HG02870 (cell line): Measurements from ENCODE around the gene RAB35.

Experiments used
- ATAC-seq: cut with Tn5 transposase; IDR thresholded peaks from one replicate; pipeline ENCODE4 v1.9.1; 2021; ENCODE audit warnings: mild to moderate bottlenecking, moderate library complexity; ENCODE audit not compliant: unreplicated experiment

Gene RAB35

DNA sequence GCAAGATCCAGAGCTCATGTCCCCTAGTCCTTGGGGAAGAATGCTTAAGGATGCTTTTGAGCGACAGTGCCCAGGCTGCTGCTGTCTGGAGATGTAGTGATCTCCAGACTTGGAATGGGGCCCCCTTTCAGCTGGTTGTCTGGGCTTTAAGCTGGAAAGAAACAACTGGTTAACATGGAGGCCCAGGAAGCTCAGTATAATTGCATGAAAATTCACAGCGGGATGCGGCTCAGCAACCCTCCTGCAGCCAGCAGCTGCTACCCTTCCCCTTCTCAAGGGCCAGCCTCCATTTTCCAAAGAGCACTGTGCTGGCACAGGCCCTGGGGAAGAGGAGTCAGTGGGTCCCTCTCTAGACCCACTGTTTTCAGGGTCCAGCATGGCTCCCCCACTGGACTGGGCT lies 26.3 kb downstream of the RAB35 start:
- no peak for ATAC-seq

DNA sequence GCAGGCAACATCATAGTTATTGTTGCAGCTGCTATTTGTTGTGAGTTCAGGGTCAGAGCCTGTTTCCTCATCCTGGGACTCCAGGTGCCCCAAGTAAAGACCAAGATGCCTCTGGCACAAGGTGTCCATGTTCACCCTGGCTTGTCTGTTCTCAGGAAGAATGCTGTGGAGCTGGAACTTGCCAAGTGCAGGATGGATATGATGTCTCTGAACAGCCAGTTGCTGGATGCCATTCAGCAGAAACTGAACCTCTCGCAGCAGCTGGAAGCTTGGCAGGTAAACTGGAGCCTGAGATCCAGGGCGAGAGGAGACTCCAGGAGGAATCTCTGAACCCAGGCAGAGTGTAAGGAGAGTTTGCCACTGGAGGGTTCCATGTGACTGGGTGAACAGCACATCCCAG lies 26.8 kb downstream of the RAB35 start:
- no peak for ATAC-seq

DNA sequence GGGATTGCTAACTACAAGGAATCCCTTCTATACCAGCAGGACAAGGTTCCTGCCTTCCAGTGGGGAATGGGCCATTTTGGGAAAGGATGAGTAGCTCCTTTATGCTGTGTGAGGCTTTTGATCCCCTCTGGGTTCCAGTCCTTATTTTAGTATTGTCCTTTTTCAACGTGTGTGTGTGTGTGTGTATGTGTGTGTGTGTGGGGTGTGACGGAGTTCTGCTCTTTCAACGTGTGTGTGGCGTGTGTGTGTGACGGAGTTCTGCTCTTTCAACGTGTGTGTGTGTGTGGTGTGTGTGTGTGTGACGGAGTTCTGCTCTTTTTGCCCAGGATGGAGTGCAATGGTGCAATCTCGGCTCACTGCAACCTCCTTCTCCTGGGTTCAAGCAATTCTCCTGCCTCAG lies 27.4 kb downstream of the RAB35 start:
- ATAC-seq = no peak

DNA sequence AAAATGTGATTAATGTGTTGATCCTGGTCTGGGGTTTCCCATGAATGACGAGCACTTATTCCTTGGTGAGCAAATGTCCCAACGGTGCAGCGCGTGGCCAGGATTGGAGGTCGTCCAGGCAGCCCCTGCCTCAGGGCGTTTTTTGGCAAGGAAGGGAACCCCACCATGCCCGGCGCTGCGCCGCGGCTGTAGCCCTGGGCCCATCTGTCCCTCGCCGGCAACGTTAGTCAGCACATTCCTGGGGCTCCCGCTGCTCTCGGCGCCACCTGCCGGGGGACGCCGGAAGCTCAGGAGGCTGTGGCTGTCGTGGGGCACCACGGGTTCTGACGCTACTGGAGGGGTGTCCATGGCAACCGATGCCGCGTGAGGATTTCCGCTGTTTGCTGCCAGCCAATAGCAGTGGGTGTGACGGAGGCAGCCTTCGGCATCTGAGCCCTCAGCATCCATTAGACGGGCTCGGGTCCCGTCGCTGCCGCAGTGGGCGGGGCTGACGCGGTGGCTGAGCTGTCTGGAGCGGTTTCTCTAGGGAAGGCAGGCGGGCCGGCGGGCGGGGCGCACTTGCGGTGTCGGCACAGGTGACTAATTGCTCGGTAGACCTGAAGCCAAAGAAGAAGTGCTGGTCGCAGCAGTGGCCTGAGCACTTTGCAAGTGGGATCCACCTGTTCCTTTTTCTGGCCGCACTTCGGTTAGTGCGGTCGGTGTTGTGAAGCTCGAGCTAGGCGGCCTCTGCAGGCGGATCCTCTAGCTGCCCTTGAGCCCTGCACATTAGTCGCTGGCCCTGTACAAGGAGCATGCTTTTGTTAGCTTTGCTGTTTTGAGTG lies 29.5 kb downstream of the RAB35 start:
- ATAC-seq = peak; percentile 97

DNA sequence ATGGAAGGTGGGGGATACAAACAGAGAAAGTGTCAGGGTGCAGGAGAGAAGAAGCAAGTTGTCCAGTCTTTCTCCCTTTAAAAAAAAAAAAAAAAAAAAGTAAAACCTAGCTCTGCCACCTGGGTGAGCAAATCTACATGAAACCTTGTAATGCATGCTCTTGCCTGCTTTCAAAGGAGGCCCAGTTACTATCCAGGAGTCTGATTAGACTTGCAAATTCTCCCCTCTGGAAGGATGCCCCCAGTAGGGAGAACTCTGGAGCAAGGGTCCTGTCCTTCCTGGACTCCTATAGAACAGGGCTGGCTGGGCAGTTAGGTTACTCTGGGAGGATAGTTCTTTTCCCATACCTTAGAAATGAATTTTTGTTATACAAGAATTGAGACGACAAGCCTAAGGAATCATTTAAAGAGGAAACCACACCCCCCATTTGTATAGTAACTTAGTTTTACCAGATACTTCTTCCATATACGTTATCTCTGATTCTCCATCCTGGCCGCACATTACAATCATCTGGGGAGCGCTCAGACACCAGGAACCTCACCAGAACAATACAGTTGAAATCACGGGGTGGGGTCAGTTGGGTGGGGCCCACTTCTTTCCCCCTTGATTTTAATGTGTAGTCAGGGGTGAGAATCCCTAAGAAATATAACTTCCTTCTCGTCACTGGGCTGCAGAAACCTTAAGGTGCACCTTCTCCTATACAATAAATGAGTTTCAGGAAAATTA lies 30.5 kb downstream of the RAB35 start:
- ATAC-seq = no peak

DNA sequence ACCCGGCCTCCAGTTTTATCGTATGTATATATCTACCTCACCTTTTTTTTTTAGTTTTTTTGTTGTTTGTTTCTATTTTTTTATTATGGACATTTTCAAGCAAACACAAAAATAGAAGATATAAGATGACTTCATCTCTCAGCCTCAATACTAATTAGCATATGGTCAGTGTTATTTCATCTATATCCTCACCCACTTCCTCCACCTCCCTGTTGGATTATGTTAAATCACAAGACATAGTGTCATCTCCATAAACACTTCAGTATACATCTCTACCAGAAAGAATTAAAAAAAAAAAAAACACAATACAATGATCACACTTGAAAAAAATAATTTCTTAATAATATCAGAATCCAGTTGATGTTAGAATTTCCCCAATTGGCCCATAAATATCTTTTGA lies 34.9 kb downstream of the RAB35 start:
- ATAC-seq = no peak

DNA sequence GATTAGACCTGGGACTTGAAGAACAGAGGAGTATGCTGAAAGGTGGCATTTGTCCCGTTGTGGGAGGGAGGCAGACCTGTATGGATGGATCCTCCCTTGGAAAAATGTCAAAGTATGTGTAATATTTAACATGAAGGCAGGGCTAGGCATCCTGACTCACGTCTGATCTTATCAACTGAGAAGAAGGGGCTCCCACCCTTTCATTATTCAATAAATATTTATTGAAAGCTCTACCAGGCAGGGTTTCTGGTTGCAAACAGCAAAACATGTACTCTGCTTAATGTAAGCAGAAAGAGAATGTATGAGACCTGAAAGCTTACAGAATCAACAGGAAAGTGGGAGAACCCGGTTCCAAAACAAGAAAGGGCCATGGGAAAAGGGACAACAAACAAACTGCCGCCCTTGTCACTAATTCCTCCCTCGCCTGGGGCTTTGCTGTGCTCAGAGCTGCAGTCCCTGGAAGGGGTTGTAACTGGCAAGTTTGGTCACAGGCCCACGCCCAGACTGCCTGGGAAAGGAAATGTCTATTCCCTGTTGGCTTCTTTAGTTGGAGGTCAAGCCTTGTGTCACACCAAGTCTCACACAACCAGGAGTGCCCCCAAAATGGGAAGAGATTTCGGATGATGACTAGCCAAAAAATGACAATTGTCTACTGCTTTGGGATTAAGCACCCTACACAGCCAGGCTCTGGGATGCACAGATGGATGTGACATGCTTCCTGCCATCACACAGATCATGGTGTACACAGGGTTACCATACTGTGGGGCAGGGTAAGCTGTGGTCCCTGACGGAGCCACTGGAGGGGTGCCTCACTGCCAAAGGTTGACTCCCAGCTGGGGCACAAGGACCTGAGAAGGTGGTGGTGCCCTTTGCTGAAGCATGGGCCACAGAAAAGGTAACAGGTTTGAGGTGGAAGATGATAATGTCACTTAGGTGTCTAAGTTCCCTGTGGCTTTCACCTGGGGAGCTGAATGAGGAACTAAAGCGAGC lies 36.8 kb downstream of the RAB35 start:
- ATAC-seq = no peak

DNA sequence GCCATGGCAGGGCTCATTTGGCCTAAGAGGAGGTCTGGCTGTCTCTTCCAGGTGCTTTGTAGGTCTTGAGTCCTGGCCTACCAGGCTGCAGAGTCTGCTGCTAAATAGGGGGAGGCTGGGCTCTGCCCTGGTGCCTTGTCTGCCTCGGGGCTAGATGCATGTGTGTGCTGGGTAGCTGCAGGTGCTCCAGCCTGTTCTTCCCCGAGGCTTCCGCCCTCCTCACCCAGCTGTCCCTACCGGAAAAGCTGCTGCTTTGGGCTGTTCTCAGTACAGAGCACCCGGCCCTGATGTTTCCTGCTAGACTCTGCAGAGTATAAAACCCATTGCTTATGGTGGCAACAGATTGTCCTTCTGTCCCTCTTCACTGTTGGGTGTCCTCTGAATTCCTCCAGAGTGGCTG lies 37.7 kb downstream of the RAB35 start:
- ATAC-seq = no peak

DNA sequence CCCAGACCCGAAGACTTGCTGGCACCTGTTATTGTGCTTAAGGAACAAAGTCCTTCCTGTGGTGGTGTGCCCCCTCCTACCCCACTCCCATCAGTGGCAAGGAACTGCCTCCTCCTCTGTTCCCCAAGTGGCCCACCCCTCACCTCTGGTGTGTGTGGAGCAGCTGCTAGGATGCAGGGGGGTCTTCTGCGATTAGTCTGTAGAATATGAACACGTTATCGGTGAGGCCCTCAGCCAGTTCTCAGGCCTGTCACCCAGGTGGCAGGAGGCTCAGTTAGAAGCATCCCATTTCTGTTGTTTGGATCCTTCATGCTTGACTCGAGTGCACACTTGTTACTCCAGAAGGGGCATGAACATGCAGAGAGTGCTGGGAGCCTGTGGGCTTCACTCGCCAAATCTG lies 39.3 kb downstream of the RAB35 start:
- no peak for ATAC-seq

DNA sequence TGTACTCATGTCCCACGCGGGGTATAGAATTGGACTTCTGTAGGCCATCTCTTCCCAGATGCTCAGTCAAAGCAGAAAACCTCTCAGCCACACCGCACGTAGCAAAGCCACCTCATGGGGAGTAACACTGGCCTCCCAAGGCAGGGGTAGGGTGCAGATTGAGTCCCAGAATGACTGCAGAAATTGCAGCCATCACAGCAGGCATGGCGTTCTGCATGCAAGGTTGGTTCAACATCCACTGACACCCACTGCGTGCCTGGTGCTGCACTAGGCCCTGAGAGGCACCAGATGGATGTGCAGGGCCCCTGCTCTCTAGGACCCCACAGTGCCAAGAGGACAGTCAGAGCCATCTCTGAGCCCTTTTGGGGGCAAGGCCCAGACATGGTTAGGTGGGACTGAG lies 39.9 kb downstream of the RAB35 start:
- ATAC-seq = no peak

DNA sequence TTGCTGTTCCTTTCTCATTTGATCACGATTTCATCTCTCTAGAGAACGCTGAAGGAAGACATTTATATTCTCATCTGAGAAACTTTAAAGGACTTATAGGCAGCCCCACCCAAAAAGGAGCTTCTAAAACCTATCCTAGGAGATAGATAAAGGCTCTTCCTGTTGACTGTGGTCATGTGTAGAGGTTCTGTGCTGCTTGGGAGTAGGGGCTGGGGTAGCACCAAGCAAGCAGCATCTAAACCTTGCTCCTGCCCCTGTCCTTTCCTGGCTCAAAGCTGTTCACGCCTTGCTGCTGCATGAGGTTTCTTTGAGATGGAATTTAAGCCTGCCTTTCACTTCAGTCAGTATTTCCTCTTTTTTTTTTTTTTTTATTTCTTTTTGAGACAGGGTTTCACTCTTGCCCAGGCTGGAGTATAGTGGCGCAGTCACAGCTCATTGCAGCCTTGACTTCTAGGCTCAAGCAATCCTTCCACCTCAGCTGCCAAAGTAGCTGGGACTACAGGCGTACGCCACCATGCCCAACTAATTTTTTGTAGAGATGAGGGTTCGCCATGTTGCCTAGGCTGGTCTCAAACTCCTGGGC lies 41.4 kb downstream of the RAB35 start:
- ATAC-seq = no peak

DNA sequence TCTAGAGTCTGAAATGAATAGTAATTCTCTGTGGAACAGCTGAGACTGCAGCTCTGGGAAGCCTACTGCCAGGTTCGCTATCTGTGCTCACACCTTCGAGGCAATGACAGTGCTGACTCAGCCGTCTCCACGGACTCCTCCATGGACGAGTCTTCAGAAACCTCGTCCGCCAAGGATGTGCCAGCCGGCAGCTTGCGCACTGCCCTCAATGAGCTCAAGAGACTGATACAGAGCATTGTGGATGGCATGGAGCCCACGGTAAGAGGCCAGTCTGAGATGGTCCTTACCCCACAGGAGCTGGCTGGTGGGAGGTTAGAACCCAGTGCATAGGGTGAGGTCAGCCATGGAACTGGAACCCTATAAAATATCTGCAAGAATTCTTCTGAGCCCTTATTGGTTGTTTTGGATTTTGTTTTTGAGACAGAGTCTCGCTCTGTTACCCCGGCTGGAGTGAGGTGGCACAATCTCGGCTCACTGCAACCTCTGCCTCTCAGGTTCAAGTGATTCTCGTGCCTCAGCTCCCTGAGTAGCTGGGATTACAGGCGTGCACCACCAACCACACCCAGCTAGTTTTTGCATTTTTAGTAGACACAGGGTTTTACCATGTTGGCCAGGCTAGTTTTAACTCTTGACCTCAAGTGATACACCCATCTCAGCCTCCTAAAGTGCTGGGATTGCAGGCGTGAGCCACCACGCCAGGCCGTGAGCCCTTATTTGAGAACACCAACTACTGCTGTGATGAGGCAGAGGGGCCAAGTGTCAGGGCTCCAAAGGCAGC lies 43.9 kb downstream of the RAB35 start:
- no peak for ATAC-seq

DNA sequence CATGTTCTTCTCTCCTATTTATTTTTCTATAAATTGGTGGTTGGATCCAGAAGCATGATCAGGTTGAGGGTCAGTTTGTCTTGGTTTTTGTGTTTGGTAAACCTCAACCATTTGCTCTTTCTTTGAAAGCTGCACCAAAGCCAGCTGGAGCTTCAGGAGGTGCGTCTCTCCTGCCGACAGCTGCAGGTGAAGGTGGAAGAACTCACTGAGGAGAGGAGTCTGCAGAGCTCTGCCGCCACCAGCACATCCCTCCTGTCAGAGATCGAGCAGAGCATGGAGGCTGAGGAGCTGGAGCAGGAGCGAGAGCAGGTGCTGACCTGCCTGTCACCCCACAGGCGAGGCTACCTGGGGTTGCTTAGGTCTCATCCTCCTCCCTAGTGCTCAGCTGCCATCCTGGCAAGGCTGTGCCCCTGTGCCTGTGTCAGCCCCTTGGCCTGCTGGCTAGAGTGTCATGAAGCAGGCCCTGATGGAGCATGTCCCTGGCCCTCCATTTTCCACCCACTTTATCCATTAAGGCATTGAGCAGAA lies 45.0 kb downstream of the RAB35 start:
- no peak for ATAC-seq

DNA sequence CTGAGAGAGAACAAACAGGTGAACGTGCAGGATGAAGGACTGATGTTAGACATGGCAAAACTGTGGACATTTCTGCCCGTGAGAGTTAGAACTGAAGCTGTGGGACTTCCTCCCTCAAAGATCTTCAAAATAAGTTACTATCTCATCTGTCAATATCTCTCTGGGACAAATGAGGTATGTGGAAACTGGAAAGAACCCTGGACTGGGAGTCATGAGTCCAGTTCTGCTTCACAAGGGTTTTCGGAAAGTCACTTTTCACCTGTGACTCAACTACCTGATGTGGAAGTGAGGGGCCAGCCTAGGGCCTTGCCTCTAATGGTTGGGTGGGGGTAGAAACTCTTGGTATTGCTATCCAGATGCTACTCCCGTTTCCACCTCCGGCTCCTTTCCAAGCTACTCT lies 47.3 kb downstream of the RAB35 start:
- no peak for ATAC-seq

DNA sequence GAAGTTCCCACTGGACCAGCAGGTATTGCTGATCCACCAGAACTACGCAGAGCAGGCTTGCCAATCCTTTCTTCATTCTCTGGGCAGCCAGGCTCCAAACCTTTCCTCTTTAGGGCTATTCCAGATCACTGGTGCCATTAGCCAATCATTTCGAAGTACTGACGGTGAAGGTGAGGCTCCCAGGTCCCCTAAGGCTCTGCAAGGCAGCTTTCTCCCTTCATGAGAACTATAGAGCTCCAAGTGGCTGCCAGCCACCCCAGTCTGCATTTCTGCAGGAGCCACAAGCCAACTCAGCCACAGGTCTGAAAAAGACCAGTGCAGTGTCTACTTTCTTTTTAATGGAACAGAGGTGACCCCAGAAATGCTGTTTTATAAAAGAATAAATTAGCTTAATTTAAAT lies 48.7 kb downstream of the RAB35 start:
- no peak for ATAC-seq

DNA sequence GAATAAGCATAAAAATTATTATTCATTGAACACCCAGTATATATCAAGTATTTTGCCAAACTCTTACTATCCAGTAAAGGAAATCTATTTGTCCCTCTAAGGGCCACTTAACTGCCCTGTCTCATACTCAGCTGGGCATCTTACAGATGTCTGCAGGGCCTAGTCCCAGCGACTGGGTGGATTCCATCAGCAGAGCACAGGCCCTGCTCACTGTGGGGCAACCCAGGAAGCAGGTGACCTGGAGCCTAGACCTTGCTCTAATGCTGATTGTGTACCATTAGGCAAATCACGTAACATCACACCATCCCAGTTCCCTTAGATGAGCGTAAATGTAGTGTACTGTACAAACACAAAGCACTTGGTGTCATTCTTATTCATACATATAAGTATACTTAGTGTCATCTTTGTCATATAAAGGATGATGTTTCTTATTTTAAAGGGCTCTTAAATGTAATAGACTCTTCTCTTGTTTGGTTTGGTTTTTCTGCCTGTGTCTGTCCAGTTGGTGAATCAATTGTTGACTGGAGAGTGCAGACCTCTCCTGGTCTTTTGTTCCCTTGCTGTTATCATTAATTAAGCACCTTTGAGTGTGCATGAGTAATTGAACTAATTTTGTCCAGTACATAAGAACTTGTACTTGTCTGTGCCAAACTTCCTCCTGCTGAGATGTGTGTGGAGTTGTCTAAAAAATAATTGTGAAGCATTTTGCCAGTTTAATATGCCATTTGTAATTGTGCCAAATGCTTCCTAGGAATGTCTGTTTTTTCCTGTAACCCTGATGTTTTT lies 49.3 kb downstream of the RAB35 start:
- no peak for ATAC-seq

DNA sequence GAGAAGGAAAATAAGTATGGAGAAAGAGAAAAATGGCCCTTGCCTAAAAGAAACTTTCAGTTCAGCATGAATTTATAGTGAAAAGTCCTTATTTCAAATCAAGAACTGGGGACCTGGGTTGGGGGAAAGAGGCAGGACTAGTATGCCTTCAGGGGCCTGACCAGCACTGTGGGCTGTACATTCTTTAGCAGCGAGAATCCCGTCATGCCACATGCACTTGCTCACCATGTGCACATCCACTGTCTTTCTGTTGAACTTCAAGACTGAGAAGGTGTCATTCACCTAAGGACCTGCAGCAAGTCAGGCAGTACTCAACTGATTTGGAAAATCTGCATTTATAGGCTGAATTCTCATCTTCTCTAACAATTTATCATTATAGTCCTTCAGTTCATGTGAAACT lies 50.2 kb downstream of the RAB35 start:
- ATAC-seq = no peak

DNA sequence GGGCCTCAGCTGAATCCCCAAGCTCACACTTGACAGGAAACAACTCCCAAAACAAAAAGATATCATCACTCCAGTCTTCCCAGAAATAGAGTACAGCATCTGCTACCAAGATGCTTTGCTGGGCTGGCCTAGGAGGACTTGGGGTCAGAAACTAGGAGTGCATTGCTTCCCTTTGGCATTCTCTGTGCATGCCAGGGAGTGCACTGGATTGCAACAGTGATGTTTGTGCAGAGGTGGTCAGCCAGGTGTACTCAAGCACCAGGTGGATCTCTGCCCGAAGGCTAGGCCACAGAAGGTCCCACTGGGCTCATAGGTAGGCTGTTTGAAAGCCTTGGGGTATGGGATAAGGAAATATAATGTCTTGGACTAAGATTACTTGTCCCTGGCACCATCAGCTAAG lies 51.1 kb downstream of the RAB35 start:
- no peak for ATAC-seq
